PFSK-1 (cell line): ENCODE measurements around the gene ACOXL.

Experiments
- FOXP2 ChIP-seq: optimal IDR thresholded peaks from 2 replicates; pipeline ENCODE3; 2011; ENCODE audit warnings: borderline replicate concordance, control low read depth, inconsistent platforms; ENCODE audit not compliant: insufficient read depth; ENCODE audit errors: extremely low read length, extremely low read depth
- POLR2AphosphoS5 ChIP-seq: IDR thresholded peaks from 2 replicates; pipeline ENCODE4 v1.6.1; 2012; ENCODE audit warnings: low read depth, mild to moderate bottlenecking, control low read depth, low read length, moderate library complexity
- SIN3A ChIP-seq: IDR thresholded peaks from 2 replicates; pipeline ENCODE4 v1.6.1; 2012; ENCODE audit warnings: mild to moderate bottlenecking, low read length, moderate library complexity, borderline replicate concordance; ENCODE audit not compliant: insufficient read depth
- TAF1 ChIP-seq: IDR thresholded peaks from 2 replicates; pipeline ENCODE4 v1.6.1; 2012; ENCODE audit warnings: low read length, control low read depth, borderline replicate concordance; ENCODE audit not compliant: insufficient read depth
- TF ChIP-seq, protein P1 (sequence below), 2 experiments: IDR thresholded peaks; 2 replicates each; pipeline versions ENCODE4 v1.6.1 to v1.8.0; 2011 to 2012; ENCODE audit warnings: low read depth in 2 of 2, low read length in 2 of 2, control low read depth in 1 of 2, inconsistent platforms in 1 of 2, mild to moderate bottlenecking in 1 of 2, moderate library complexity in 1 of 2; ENCODE audit not compliant: insufficient read depth in 1 of 2

ACOXL gene

DNA sequence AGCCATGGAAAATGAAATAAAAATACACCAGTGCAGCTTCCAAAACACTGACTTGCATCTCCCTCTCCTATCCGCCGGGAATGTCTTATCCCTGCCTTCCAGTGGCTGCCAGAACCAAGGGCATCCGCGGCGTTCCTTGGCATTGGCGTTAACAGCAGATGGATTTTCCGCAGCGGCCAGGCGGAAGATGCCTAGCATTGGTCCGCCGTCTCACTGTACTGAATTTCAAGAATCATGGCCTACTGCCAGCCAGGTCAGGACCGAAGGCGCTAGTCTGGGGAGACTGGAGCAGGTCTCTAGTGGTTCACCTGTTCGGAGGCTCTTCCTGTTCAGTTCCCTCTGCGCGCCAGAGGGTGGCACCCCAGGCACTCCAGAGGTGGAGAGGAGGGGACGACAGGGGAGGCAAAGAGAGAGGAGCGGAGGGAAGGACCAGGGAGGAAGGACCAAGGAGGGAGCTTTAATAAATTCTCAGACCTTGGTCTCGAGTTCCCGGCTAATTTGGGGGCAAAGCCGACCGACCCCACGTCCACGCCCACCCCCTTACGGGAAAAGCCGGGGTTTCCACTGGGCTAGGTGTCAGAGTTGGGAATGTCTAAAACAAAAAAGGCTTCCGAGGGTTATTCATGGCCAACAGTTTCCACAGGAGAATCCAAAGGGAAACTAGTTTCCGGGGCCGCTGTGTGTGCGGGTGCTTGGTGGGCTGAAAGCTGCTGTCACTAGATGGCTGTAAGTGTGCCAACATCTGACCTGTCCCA, 384.6 kb downstream of the ACOXL start:
- no peak for TF ChIP-seq POLR2AphosphoS5
- TF ChIP-seq SIN3A: no peak
- TF ChIP-seq, protein P1, sequence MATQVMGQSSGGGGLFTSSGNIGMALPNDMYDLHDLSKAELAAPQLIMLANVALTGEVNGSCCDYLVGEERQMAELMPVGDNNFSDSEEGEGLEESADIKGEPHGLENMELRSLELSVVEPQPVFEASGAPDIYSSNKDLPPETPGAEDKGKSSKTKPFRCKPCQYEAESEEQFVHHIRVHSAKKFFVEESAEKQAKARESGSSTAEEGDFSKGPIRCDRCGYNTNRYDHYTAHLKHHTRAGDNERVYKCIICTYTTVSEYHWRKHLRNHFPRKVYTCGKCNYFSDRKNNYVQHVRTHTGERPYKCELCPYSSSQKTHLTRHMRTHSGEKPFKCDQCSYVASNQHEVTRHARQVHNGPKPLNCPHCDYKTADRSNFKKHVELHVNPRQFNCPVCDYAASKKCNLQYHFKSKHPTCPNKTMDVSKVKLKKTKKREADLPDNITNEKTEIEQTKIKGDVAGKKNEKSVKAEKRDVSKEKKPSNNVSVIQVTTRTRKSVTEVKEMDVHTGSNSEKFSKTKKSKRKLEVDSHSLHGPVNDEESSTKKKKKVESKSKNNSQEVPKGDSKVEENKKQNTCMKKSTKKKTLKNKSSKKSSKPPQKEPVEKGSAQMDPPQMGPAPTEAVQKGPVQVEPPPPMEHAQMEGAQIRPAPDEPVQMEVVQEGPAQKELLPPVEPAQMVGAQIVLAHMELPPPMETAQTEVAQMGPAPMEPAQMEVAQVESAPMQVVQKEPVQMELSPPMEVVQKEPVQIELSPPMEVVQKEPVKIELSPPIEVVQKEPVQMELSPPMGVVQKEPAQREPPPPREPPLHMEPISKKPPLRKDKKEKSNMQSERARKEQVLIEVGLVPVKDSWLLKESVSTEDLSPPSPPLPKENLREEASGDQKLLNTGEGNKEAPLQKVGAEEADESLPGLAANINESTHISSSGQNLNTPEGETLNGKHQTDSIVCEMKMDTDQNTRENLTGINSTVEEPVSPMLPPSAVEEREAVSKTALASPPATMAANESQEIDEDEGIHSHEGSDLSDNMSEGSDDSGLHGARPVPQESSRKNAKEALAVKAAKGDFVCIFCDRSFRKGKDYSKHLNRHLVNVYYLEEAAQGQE (IDR thresholded peaks at IDR 0.05; ENCODE audit: insufficient read depth in 1 of 2, low read depth in 2 of 2, low read length in 2 of 2): no peak
- TF ChIP-seq TAF1: no peak
- no peak for TF ChIP-seq FOXP2

DNA sequence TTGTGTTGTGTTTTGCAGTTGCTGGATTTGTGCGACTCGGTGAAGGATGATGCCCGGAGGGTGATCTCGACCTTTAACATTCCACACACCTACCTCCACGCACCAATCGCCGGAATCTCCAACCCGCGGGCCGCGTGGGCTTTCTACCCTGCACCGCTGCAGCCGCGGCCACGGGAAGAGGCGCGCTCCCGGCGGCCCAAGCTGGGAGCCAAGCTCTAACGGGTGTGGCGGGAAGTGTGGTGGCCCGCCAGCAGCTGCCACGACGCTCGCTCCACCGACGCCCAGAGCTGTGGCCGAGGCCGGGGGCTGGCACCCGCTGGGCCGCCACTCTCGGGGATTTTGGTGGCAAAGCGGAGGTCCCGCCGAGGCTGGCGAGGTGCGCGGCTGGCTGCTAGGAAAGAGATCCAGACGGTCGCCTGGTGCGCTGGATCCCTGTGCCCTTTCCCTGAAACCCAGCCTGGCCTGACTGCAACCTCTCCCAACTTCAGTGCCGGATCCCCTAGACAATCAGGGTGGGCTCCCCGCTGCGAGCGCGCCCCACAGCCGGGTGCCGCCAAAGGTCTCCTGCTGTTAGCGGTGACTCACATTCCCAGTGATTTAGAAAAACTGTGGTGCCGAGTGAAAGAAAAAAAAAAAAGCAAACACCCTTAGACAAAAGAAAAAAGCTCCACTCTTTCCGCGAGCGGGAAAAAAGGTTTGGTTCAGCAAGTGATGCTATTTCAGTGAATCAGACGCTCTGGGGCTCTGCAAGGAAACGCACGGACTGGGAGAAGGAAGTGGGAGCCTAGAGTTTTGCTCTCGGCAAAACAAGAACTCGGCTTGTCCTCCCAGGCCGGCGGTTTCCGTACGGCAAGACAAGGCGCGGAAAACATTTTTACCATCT, 385.5 kb downstream of the ACOXL start:
- TF ChIP-seq, protein P1 (IDR thresholded peaks at IDR 0.05; ENCODE audit: insufficient read depth in 1 of 2, low read depth in 2 of 2, low read length in 2 of 2): no peak
- no peak for TF ChIP-seq SIN3A
- no peak for TF ChIP-seq POLR2AphosphoS5
- no peak for TF ChIP-seq TAF1

DNA sequence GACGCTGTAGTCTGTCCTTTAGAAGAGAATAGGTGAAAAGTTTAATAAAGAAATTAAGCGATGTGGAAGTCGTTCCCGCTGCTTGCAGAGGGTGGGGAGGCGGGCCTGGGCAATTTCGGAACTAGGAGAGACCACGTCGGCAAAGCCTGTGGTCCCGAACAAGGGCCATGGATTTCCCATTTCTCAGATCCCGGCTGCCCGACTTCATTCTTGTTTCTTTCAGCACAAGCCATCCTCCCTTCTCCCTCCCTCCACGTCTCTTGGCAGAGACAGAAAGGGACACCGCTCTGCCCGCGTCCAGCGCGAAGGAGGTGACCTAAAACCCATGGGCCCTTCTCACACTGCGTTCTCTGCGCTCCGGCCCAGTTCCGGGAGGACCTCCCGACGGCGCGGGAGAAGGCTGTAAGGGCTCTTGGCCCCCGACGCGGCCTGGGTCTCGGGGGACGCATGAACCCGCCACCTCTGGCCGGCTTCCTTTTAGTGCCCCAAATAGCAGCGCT, 386.2 kb downstream of the ACOXL start:
- no peak for TF ChIP-seq POLR2AphosphoS5
- TF ChIP-seq, protein P1 (IDR thresholded peaks at IDR 0.05; ENCODE audit: insufficient read depth in 1 of 2, low read depth in 2 of 2, low read length in 2 of 2): no peak
- no peak for TF ChIP-seq FOXP2
- TF ChIP-seq TAF1: no peak
- TF ChIP-seq SIN3A: no peak

DNA sequence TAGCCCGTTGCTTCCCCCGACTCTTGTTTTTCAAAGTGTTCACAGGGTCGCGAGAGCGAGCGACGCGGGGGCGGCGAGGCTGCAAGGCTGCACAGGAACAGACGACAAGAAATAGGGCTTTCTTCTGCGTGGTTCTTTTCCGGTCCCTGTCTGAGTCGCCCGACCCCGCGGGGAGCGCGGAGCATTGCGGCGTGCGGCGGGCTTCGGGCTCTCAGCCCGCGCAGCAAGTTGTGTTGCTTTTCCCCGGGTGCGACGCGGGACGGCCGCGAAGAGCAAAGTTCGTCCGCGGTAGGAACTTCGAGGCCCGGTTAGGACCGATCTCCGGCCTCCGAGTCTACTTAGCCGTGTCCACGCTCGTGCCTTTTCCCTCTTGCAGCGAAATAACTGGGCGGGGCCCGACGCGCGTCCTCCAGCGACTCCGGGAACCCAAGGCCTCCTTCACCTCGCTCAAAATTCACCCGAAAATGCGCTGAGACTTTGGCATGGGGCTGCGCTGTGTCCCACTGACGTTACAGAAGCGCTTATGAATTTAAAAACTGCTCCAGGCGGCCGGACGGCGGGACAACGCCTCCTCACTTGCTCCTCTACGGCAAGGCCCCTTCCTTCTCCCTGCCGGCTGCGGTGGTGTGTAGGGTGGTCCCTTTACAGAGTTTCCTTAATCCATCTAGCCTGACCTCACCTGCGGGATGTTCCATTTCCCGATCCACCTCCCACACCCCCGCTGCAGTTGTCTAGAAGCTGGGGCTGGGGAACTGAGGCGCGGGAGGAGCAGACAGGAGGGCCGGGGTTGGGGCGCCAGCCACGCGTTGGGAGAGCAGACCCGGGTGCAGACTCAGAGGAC, 386.8 kb downstream of the ACOXL start:
- TF ChIP-seq POLR2AphosphoS5: no peak
- TF ChIP-seq SIN3A: no peak

DNA sequence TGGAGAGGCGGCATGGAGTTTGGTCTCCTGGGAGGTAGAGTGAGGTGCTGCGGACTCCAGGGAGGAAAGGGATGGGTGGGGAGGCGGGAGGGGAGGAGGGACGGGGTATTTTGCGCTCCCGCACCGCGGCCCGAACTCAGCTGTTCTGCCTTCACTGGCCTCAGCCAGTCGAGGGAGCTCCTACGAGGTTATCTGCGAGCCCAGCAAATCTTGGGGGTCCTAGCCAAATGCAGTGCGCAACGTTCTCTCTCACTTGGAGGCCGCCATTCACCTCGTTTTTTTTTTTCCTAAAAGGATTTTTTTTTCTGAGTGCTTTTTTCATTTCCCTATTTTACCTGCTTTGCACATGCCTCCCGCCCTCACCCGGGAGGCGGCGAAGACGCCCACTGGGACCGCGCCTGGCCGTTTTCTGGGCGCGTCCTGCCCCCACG, 387.5 kb downstream of the ACOXL start:
- no peak for TF ChIP-seq POLR2AphosphoS5
- TF ChIP-seq, protein P1 (IDR thresholded peaks at IDR 0.05; ENCODE audit: insufficient read depth in 1 of 2, low read depth in 2 of 2, low read length in 2 of 2): no peak
